Measurements from ENCODE around the gene LILRB3.
A peak's percentile ranks its signal among the peaks of the same experiment; 100 is the strongest.
"Not testable (repeated sequence)": the region's sequence is repeated elsewhere in the genome, so short reads cannot be mapped to it uniquely, and the experiment has no call there.

Gene LILRB3

GRCh38 chr19:54211235-54211634, 11.6 kb downstream of the LILRB3 start:
- no peak for DNase-seq (ENCODE audit: low read depth, low spot score)

- peak; percentile 94 for DNase-seq (ENCODE audit: low read depth, low spot score)
Observed at GRCh38 chr19:54209811-54210494, 12.9 kb downstream of the LILRB3 start.

GRCh38 chr19:54209058-54209810, 13.6 kb downstream of the LILRB3 start:
- no peak for DNase-seq (ENCODE audit: low read depth, low spot score)

- no peak for DNase-seq (ENCODE audit: low read depth, low spot score)
Observed at GRCh38 chr19:54208784-54209057, 14.1 kb downstream of the LILRB3 start.

GRCh38 chr19:54207983-54208783, 14.6 kb downstream of the LILRB3 start:
- DNase-seq (ENCODE audit: low read depth, low spot score) = no peak

GRCh38 chr19:54207676-54207982, 15.2 kb downstream of the LILRB3 start:
- DNase-seq (ENCODE audit: low read depth, low spot score) = no peak

- not testable (repeated sequence) for DNase-seq (ENCODE audit: low read depth, low spot score)
Observed at GRCh38 chr19:54207193-54207592, 15.6 kb downstream of the LILRB3 start.

- no peak for DNase-seq (ENCODE audit: low read depth, low spot score)
Observed at GRCh38 chr19:54206831-54207177, 16.0 kb downstream of the LILRB3 start.

- DNase-seq (ENCODE audit: low read depth, low spot score) = no peak
Observed at GRCh38 chr19:54206030-54206830, 16.6 kb downstream of the LILRB3 start.

- DNase-seq (ENCODE audit: low read depth, low spot score) = no peak
Observed at GRCh38 chr19:54204767-54205468, 17.9 kb downstream of the LILRB3 start.

- no peak for DNase-seq (ENCODE audit: low read depth, low spot score)
Observed at GRCh38 chr19:54203151-54203611, 19.6 kb downstream of the LILRB3 start.

- DNase-seq (ENCODE audit: low read depth, low spot score) = no peak
Observed at GRCh38 chr19:54201980-54202379, 20.8 kb downstream of the LILRB3 start.

- DNase-seq (ENCODE audit: low read depth, low spot score) = no peak
Observed at GRCh38 chr19:54201172-54201701, 21.6 kb downstream of the LILRB3 start.

- no peak for DNase-seq (ENCODE audit: low read depth, low spot score)
Observed at GRCh38 chr19:54199401-54199800, 23.4 kb downstream of the LILRB3 start.

GRCh38 chr19:54197121-54197520, 25.7 kb downstream of the LILRB3 start:
- DNase-seq (ENCODE audit: low read depth, low spot score) = no peak

- no peak for DNase-seq (ENCODE audit: low read depth, low spot score)
Observed at GRCh38 chr19:54196536-54196935, 26.3 kb downstream of the LILRB3 start.

- DNase-seq (ENCODE audit: low read depth, low spot score) = not testable (repeated sequence)
Observed at GRCh38 chr19:54194463-54194862, 28.3 kb downstream of the LILRB3 start.

- no peak for DNase-seq (ENCODE audit: low read depth, low spot score)
Observed at GRCh38 chr19:54193011-54193410, 29.8 kb downstream of the LILRB3 start.

- no peak for DNase-seq (ENCODE audit: low read depth, low spot score)
Observed at GRCh38 chr19:54191811-54192453, 30.9 kb downstream of the LILRB3 start.

GRCh38 chr19:54191011-54191810, 31.6 kb downstream of the LILRB3 start, which contains the start of gene TSEN34:
TSS of gene TSEN34 (plus strand) at chr19:54191308. CDS start at chr19:54191365, 57 bp downstream.
- DNase-seq (ENCODE audit: low read depth, low spot score) = no peak

Measured in smooth muscle cell of the brain vasculature (primary cell).